HepG2 (cell line): Measurements from ENCODE around the gene EPN2. TPM values are rescaled to one million over a fixed set of nuclear protein-coding genes. Genes with fewer than 3 reads are reported as not detected.

ENCODE experiments used
- ATAC-seq: fragments of 200-7000 bp; cut with Tn5 transposase; 3 replicates; pipeline ENCODE4 v1.9.1; 2020; ENCODE audit warnings: mild to moderate bottlenecking, moderate library complexity
- BruUV-seq: library from RNA; stranded (reverse); fragments of 400-500 nt; replicated peaks from 2 replicates; lab custom pipeline; 2021; lab: Mats Ljungman, UMichigan
- CTCF ChIA-PET: fragments of 300-600 bp; formaldehyde crosslinking; extraction: SDS; loops from one replicate; lab custom pipeline; 2021; ENCODE audit warnings: low total read pairs, inconsistent platforms, low intra/inter-chr PET ratio; lab: Yijun Ruan, JAX
- POLR2A ChIA-PET: fragments of 350-600 bp; sonication (Branson Sonifier 250); formaldehyde crosslinking; loops from one replicate; lab custom pipeline; 2020; ENCODE audit warnings: antibody characterized with exemption, inconsistent platforms; lab: Yijun Ruan, JAX
- DNase-seq: peaks from one replicate; pipeline ENCODE4 v3.0.0-alpha.2; 2015; ENCODE audit warnings: low spot score
- FAIRE-seq: peaks from 3 replicates; lab custom pipeline; 2011; peaks lifted over from hg19 to GRCh38; lab: Jason Lieb, UNC
- H2AFZ ChIP-seq: one replicate; pipeline ENCODE4 v1.6.1; 2011; ENCODE audit warnings: low read length, inconsistent platforms
- H3K27ac ChIP-seq: fragments of 300-600 bp; 3 replicates; pipeline ENCODE4 v1.8.0; 2011; ENCODE audit warnings: mixed run types, mild to moderate bottlenecking, mixed read lengths, low read length, inconsistent platforms; ENCODE audit not compliant: insufficient read depth; ENCODE audit errors: extremely low read length
- H3K27me3 ChIP-seq, 2 experiments: fragments of 200-600 bp in 1 of 2; 2 replicates in 1 of 2; 3 replicates in 1 of 2; pipeline versions ENCODE4 v1.6.0 to v1.8.0; 2011; ENCODE audit warnings: low read length in 2 of 2, mild to moderate bottlenecking in 2 of 2, moderate library complexity in 2 of 2, inconsistent platforms in 1 of 2; ENCODE audit not compliant: insufficient read depth in 2 of 2, control insufficient read depth in 1 of 2
- H3K36me3 ChIP-seq, 2 experiments: fragments of 200-600 bp in 1 of 2; replicated peaks in 1 of 2; 2 replicates in 1 of 2; 3 replicates in 1 of 2; pipeline versions ENCODE4 v1.5.1 to v1.8.0; 2011; ENCODE audit warnings: low read length in 2 of 2, inconsistent platforms in 1 of 2; ENCODE audit not compliant: insufficient read depth in 2 of 2, control insufficient read depth in 1 of 2
- H3K4me1 ChIP-seq: 2 replicates; pipeline ENCODE4 v1.5.1; 2012; ENCODE audit warnings: low read length, inconsistent platforms; ENCODE audit not compliant: insufficient read depth
- H3K4me2 ChIP-seq: 2 replicates; pipeline ENCODE4 v1.6.0; 2011; ENCODE audit warnings: low read depth, low read length, inconsistent platforms
- H3K4me3 ChIP-seq, 3 experiments: fragments of 200-600 bp in 1 of 3; sonication (generic), shearing (Covaris generic) in 1 of 3; replicated peaks in 1 of 3; 2 replicates each; pipeline ENCODE4 v1.5.1; 2011 to 2016; ENCODE audit warnings: low read length in 3 of 3, inconsistent platforms in 2 of 3, low read depth in 2 of 3, mild to moderate bottlenecking in 2 of 3, control low read depth in 1 of 3, mixed read lengths in 1 of 3; ENCODE audit not compliant: insufficient read depth in 1 of 3
- H3K79me2 ChIP-seq: one replicate; pipeline ENCODE4 v1.6.1; 2011; ENCODE audit warnings: low read length, inconsistent platforms; ENCODE audit not compliant: insufficient read depth
- H3K9ac ChIP-seq: 2 replicates; pipeline ENCODE4 v1.6.0; 2011; ENCODE audit warnings: mild to moderate bottlenecking, low read depth, low read length, inconsistent platforms; ENCODE audit not compliant: insufficient read depth
- H3K9me3 ChIP-seq: 2 replicates; pipeline ENCODE4 v1.5.1; 2012; ENCODE audit warnings: mild to moderate bottlenecking, low read length
- H4K20me1 ChIP-seq: 2 replicates; pipeline ENCODE4 v1.6.0; 2011; ENCODE audit warnings: inconsistent platforms, mild to moderate bottlenecking, low read length, moderate library complexity; ENCODE audit not compliant: insufficient read depth
- NFYC ChIP-seq: IDR thresholded peaks from 2 replicates; pipeline ENCODE4 v1.6.1; 2016; ENCODE audit warnings: missing genetic modification reagents, missing compliant biosample characterization
- RARA ChIP-seq: IDR thresholded peaks from 2 replicates; pipeline ENCODE4 v1.6.1; 2016; ENCODE audit warnings: missing genetic modification reagents, missing compliant biosample characterization
- ZNF552 ChIP-seq: sonication (generic); formaldehyde crosslinking; IDR thresholded peaks from 2 replicates; pipeline ENCODE4 v1.9.0; 2022; ENCODE audit warnings: missing genetic modification reagents, mild to moderate bottlenecking, borderline replicate concordance
- ZNF724P ChIP-seq: sonication (generic); formaldehyde crosslinking; IDR thresholded peaks from 2 replicates; pipeline ENCODE4 v1.8.0; 2022; ENCODE audit warnings: missing genetic modification reagents, borderline replicate concordance
- WGBS: methylation state at CpG from one replicate; pipeline ENCODE4 v1.1.6; 2017; ENCODE audit warnings: low lambda C conversion rate; 5-methylcytosine and 5-hydroxymethylcytosine counted together
- in situ Hi-C: cut with HindIII; loops from 2 replicates; pipeline ENCODE4 v1.10.0; 2017; ENCODE audit warnings: low pct_unique_long_range_greater_than_20kb; ENCODE audit not compliant: extremely low pct_ligation_motif_present
- intact Hi-C: fragments of 100-400 bp; cut with micrococcal nuclease; formaldehyde crosslinking; loops from one replicate; pipeline ENCODE4 v1.10.0; 2022; ENCODE audit not compliant: unreplicated experiment
- polyA plus RNA-seq, 8 experiments: library from polyadenylated mRNA; depleted of rRNA in 3 of 8; stranded (reverse) in 7 of 8; unstranded in 1 of 8; fragments of >200 nt; fragmentation: Illumina TruSeq in 4 of 8; extraction: Trizol in 4 of 8; gene quantifications; 2 replicates each; pipeline versions ENCODE4 v1.2.1 to v1.2.3, GENCODE V29; 2011 to 2016; ENCODE audit warnings: low read depth in 4 of 8, missing spikeins in 1 of 8, mixed read lengths in 1 of 8; ENCODE audit not compliant: insufficient read depth in 1 of 8
- total RNA-seq, 5 experiments: library from RNA; depleted of rRNA; stranded (reverse); fragments of >200 nt; fragmentation: Illumina TruSeq; extraction: Trizol; gene quantifications; 2 replicates each; pipeline ENCODE4 v1.2.3, GENCODE V29; 2016; ENCODE audit warnings: low read depth in 1 of 5
- TF ChIP-seq, protein P1 (sequence below): sonication (generic); formaldehyde crosslinking; IDR thresholded peaks from 2 replicates; pipeline ENCODE4 v1.5.0; 2020; ENCODE audit warnings: mild to moderate bottlenecking, missing genetic modification reagents
- TF ChIP-seq, protein P2 (sequence below): sonication (generic); formaldehyde crosslinking; IDR thresholded peaks from 2 replicates; pipeline ENCODE4 v1.5.0; 2020; ENCODE audit warnings: missing genetic modification reagents
- TF ChIP-seq, protein P3 (sequence below), 2 experiments: IDR thresholded peaks; 2 replicates each; pipeline ENCODE4 v1.6.1; 2011 to 2012; ENCODE audit warnings: low read length in 2 of 2, borderline replicate concordance in 1 of 2, low read depth in 1 of 2, mild to moderate bottlenecking in 1 of 2, moderate library complexity in 1 of 2
- TF ChIP-seq, protein P4 (sequence below): sonication (generic); formaldehyde crosslinking; IDR thresholded peaks from 2 replicates; pipeline ENCODE4 v1.4.0; 2020; ENCODE audit warnings: missing genetic modification reagents

EPN2 gene
- total and polyA plus RNA-seq, 2 of the 13 experiments (the other 11 are each of a cell fraction or from before 2014, with no cell fraction given) = 7.8 to 19.2 TPM

DNA sequence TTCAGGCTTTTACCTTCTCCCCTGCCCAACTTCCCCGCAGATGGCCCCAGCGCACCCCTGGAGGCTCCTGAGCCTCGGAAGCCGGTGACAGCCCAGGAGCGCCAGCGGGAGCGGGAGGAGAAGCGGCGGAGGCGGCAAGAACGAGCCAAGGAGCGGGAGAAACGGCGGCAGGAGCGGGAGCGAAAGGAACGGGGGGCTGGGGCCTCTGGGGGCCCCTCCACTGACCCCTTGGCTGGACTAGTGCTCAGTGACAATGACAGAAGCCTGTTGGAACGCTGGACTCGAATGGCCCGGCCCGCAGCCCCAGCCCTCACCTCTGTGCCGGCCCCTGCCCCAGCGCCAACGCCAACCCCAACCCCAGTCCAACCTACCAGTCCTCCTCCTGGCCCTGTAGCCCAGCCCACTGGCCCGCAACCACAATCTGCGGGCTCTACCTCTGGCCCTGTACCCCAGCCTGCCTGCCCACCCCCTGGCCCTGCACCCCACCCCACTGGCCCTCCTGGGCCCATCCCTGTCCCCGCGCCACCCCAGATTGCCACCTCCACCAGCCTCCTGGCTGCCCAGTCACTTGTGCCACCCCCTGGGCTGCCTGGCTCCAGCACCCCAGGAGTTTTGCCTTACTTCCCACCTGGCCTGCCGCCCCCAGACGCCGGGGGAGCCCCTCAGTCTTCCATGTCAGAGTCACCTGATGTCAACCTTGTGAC is 144.7 kb downstream of the EPN2 start (continued):
- TF ChIP-seq ZNF724P (CRISPR knock-in tag) (no peak), NFYC (CRISPR knock-in tag) (no peak)
- TF ChIP-seq, protein P1, sequence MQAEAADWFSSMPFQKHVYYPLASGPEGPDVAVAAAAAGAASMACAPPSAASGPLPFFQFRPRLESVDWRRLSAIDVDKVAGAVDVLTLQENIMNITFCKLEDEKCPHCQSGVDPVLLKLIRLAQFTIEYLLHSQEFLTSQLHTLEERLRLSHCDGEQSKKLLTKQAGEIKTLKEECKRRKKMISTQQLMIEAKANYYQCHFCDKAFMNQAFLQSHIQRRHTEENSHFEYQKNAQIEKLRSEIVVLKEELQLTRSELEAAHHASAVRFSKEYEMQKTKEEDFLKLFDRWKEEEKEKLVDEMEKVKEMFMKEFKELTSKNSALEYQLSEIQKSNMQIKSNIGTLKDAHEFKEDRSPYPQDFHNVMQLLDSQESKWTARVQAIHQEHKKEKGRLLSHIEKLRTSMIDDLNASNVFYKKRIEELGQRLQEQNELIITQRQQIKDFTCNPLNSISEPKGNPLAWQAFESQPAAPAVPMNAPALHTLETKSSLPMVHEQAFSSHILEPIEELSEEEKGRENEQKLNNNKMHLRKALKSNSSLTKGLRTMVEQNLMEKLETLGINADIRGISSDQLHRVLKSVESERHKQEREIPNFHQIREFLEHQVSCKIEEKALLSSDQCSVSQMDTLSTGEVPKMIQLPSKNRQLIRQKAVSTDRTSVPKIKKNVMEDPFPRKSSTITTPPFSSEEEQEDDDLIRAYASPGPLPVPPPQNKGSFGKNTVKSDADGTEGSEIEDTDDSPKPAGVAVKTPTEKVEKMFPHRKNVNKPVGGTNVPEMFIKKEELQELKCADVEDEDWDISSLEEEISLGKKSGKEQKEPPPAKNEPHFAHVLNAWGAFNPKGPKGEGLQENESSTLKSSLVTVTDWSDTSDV = no peak

DNA sequence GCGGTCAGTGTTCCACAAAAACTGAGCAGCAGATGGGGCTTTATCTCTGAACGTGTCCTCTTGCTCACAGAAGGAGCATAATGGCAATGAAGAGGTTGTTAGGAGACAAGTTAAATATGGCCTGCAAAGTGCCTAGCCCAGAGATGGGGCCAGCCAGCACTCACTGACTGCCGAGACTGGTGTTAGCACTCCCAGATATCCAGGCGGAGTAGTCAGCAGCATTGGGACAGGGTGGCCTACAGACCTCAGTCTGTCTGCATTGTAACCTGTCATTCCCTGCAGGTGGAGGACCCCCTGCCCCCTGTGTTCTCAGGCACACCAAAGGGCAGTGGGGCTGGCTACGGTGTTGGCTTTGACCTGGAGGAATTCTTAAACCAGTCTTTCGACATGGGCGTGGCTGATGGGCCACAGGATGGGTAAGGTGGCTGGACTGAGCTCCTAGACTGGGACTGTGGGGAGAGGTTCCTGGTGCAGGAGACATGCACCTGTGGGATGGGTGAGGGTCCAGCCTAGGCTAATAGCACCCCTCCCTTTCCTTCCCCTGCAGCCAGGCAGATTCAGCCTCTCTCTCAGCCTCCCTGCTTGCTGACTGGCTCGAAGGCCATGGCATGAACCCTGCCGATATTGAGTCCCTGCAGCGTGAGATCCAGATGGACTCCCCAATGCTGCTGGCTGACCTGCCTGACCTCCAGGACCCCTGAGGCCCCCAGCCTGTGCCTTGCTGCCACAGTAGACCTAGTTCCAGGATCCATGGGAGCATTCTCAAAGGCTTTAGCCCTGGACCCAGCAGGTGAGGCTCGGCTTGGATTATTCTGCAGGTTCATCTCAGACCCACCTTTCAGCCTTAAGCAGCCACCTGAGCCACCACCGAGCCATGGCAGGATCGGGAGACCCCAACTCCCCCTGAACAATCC is 145.6 kb downstream of the EPN2 start:
- ChIA-PET CTCF (no interaction called here), POLR2A (no interaction called here)
- Histone ChIP-seq H3K36me3 (peaks cover 13 to 41% of the 10 kb centered on the region in 2 experiments), H3K27ac (no peak overlapping the region), H2AFZ (no peak overlapping the region), H3K4me3 (no peak overlapping the region), H3K4me2 (no peak overlapping the region), H3K27me3 (no peaks in the 10 kb centered on the region), H3K9ac (no peak overlapping the region), H3K9me3 (no peaks in the 10 kb centered on the region), H3K4me1 (peaks cover 45% of the 10 kb centered on the region), H4K20me1 (no peaks in the 10 kb centered on the region), H3K79me2 (peaks cover 12% of the 10 kb centered on the region)
- DNase-seq = no peak
- no peak for ATAC-seq
- FAIRE-seq = no peak
- in situ Hi-C loops (no loop called here), intact Hi-C loops (no loop called here)
- BruUV-seq = no TSS peak
- 92% methylated on average over 8 of the region's 13 CpGs for WGBS
- TF ChIP-seq ZNF552 (no peak), RARA (CRISPR knock-in tag) (no peak)
- TF ChIP-seq, protein P2, sequence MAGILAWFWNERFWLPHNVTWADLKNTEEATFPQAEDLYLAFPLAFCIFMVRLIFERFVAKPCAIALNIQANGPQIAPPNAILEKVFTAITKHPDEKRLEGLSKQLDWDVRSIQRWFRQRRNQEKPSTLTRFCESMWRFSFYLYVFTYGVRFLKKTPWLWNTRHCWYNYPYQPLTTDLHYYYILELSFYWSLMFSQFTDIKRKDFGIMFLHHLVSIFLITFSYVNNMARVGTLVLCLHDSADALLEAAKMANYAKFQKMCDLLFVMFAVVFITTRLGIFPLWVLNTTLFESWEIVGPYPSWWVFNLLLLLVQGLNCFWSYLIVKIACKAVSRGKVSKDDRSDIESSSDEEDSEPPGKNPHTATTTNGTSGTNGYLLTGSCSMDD (CRISPR knock-in tag) = no peak
- TF ChIP-seq, protein P3, sequence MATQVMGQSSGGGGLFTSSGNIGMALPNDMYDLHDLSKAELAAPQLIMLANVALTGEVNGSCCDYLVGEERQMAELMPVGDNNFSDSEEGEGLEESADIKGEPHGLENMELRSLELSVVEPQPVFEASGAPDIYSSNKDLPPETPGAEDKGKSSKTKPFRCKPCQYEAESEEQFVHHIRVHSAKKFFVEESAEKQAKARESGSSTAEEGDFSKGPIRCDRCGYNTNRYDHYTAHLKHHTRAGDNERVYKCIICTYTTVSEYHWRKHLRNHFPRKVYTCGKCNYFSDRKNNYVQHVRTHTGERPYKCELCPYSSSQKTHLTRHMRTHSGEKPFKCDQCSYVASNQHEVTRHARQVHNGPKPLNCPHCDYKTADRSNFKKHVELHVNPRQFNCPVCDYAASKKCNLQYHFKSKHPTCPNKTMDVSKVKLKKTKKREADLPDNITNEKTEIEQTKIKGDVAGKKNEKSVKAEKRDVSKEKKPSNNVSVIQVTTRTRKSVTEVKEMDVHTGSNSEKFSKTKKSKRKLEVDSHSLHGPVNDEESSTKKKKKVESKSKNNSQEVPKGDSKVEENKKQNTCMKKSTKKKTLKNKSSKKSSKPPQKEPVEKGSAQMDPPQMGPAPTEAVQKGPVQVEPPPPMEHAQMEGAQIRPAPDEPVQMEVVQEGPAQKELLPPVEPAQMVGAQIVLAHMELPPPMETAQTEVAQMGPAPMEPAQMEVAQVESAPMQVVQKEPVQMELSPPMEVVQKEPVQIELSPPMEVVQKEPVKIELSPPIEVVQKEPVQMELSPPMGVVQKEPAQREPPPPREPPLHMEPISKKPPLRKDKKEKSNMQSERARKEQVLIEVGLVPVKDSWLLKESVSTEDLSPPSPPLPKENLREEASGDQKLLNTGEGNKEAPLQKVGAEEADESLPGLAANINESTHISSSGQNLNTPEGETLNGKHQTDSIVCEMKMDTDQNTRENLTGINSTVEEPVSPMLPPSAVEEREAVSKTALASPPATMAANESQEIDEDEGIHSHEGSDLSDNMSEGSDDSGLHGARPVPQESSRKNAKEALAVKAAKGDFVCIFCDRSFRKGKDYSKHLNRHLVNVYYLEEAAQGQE (IDR thresholded peaks at IDR 0.05; ENCODE audit: borderline replicate concordance in 1 of 2, low read depth in 1 of 2, low read length in 2 of 2) = no peak
- TF ChIP-seq, protein P4, sequence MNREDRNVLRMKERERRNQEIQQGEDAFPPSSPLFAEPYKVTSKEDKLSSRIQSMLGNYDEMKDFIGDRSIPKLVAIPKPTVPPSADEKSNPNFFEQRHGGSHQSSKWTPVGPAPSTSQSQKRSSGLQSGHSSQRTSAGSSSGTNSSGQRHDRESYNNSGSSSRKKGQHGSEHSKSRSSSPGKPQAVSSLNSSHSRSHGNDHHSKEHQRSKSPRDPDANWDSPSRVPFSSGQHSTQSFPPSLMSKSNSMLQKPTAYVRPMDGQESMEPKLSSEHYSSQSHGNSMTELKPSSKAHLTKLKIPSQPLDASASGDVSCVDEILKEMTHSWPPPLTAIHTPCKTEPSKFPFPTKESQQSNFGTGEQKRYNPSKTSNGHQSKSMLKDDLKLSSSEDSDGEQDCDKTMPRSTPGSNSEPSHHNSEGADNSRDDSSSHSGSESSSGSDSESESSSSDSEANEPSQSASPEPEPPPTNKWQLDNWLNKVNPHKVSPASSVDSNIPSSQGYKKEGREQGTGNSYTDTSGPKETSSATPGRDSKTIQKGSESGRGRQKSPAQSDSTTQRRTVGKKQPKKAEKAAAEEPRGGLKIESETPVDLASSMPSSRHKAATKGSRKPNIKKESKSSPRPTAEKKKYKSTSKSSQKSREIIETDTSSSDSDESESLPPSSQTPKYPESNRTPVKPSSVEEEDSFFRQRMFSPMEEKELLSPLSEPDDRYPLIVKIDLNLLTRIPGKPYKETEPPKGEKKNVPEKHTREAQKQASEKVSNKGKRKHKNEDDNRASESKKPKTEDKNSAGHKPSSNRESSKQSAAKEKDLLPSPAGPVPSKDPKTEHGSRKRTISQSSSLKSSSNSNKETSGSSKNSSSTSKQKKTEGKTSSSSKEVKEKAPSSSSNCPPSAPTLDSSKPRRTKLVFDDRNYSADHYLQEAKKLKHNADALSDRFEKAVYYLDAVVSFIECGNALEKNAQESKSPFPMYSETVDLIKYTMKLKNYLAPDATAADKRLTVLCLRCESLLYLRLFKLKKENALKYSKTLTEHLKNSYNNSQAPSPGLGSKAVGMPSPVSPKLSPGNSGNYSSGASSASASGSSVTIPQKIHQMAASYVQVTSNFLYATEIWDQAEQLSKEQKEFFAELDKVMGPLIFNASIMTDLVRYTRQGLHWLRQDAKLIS (CRISPR knock-in tag) = no peak
